PFSK-1 (cell line): ENCODE measurements around the gene NOC2L.

ENCODE experiments used
- FOXP2 ChIP-seq: optimal IDR thresholded peaks from 2 replicates; pipeline ENCODE3; 2011; ENCODE audit warnings: borderline replicate concordance, control low read depth, inconsistent platforms; ENCODE audit not compliant: insufficient read depth; ENCODE audit errors: extremely low read length, extremely low read depth
- POLR2AphosphoS5 ChIP-seq: IDR thresholded peaks from 2 replicates; pipeline ENCODE4 v1.6.1; 2012; ENCODE audit warnings: low read depth, mild to moderate bottlenecking, control low read depth, low read length, moderate library complexity
- SIN3A ChIP-seq: IDR thresholded peaks from 2 replicates; pipeline ENCODE4 v1.6.1; 2012; ENCODE audit warnings: mild to moderate bottlenecking, low read length, moderate library complexity, borderline replicate concordance; ENCODE audit not compliant: insufficient read depth
- TAF1 ChIP-seq: IDR thresholded peaks from 2 replicates; pipeline ENCODE4 v1.6.1; 2012; ENCODE audit warnings: low read length, control low read depth, borderline replicate concordance; ENCODE audit not compliant: insufficient read depth
- TF ChIP-seq, protein P1 (sequence below), 2 experiments: IDR thresholded peaks; 2 replicates each; pipeline versions ENCODE4 v1.6.1 to v1.8.0; 2011 to 2012; ENCODE audit warnings: low read depth in 2 of 2, low read length in 2 of 2, control low read depth in 1 of 2, inconsistent platforms in 1 of 2, mild to moderate bottlenecking in 1 of 2, moderate library complexity in 1 of 2; ENCODE audit not compliant: insufficient read depth in 1 of 2

Gene NOC2L

DNA sequence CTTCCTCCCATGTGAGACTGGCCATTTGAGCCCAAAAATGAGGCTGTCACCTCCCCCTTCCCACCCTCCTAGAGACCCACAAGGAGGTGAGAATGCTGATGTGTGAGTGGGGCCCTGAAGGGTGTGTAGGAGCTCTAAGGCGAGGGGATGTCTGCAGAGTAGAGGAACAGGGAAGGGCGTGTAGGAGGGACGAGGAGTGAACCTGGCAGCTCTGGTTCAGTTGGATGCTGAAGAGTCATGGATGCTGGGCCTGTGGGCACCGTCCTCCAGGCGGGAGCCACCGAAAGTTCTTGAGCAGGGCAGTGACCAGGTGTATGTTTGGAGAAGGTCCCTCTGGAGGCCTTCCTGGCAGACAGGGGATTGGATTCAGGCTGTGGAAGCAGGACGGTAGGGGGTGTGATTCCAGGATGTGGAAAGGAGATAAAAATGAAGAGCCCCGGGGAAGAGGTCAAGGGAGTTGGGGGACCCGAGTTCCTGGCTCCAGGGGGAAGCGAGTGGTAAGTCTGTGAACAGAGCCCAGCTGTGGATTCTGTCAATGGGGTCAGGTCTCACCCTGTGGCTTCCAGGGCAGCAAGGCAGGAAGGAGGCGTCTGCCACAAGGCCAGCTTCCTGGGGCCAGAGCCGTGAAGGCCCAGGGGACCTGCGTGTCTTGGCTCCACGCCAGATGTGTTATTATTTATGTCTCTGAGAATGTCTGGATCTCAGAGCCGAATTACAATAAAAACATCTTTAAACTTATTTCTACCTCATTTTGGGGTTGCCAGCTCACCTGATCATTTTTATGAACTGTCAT lies 27.5 kb downstream of the NOC2L start:
- no peak for TF ChIP-seq TAF1
- TF ChIP-seq SIN3A = no peak
- no peak for TF ChIP-seq POLR2AphosphoS5
- TF ChIP-seq, protein P1, sequence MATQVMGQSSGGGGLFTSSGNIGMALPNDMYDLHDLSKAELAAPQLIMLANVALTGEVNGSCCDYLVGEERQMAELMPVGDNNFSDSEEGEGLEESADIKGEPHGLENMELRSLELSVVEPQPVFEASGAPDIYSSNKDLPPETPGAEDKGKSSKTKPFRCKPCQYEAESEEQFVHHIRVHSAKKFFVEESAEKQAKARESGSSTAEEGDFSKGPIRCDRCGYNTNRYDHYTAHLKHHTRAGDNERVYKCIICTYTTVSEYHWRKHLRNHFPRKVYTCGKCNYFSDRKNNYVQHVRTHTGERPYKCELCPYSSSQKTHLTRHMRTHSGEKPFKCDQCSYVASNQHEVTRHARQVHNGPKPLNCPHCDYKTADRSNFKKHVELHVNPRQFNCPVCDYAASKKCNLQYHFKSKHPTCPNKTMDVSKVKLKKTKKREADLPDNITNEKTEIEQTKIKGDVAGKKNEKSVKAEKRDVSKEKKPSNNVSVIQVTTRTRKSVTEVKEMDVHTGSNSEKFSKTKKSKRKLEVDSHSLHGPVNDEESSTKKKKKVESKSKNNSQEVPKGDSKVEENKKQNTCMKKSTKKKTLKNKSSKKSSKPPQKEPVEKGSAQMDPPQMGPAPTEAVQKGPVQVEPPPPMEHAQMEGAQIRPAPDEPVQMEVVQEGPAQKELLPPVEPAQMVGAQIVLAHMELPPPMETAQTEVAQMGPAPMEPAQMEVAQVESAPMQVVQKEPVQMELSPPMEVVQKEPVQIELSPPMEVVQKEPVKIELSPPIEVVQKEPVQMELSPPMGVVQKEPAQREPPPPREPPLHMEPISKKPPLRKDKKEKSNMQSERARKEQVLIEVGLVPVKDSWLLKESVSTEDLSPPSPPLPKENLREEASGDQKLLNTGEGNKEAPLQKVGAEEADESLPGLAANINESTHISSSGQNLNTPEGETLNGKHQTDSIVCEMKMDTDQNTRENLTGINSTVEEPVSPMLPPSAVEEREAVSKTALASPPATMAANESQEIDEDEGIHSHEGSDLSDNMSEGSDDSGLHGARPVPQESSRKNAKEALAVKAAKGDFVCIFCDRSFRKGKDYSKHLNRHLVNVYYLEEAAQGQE (IDR thresholded peaks at IDR 0.05; ENCODE audit: insufficient read depth in 1 of 2, low read depth in 2 of 2, low read length in 2 of 2) = no peak
- no peak for TF ChIP-seq FOXP2

DNA sequence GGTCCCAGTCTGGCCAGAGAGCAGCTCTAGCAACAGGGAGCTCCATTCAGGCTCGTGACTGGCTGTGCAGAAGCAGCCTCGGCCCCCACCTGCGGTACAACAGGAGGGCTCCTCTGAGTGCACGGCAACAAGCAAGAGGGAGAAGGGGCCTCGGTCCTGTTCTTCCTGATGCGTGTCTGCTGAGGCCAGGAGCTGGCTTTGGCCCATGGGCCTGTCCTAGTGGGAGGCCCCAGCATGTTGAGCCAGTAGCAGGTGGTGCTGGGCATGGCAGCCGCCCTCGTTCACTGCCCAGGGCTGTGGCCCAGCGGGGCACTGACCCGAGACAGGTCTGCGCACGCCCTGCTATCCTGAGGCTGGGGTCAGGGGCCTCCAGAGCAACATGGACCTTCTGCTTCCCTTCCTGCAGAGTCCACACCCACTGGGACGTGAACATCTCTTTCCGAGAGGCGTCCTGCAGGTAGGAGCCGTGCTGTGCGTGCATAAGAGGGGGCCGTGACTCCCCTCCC lies 28.4 kb downstream of the NOC2L start:
- no peak for TF ChIP-seq FOXP2
- TF ChIP-seq, protein P1 (IDR thresholded peaks at IDR 0.05; ENCODE audit: insufficient read depth in 1 of 2, low read depth in 2 of 2, low read length in 2 of 2) = no peak
- no peak for TF ChIP-seq SIN3A
- no peak for TF ChIP-seq POLR2AphosphoS5
- no peak for TF ChIP-seq TAF1

DNA sequence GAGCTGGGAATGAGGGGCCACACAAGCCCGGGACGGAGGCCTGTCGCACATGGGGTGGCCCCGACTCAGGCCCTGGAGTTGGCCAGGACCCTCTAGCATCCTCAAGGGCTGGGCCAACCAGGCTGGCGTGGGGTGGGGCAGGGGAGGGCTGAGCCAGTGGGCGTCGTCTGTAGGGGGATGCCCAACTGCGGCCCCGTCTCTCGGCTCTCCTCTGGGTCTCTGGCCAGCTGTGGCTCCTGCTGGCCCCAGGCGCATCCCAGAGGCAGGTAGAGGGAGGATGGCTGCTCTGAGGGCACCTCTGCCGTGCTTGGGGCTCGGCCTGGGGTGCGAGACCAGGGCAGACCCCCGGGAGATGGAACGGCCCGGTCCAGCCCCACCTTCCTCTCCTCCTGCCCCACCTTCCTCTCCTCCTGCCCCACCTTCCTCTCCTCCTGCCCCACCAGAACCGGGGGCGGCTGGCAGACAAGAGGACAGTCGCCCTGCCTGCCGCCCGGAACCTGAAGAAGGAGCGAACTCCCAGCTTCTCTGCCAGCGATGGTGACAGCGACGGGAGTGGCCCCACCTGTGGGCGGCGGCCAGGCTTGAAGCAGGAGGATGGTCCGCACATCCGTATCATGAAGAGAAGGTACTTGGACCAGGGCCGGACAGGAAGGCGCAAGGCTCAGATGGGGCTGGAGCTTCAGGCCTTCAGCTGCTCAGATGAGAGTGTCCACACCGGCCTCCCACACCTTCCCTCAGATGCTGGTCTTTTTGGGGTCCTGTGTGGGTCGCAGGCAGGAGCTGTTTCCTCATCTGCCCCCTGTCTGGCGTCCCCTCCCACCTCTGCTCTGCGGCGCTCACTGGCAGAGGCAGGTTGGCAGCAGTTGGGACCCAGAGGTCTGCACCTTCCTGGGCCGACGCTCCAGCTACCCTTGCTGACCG lies 29.1 kb downstream of the NOC2L start:
- TF ChIP-seq SIN3A (no peak), POLR2AphosphoS5 (no peak), FOXP2 (no peak), TAF1 (no peak)
- TF ChIP-seq, protein P1 (IDR thresholded peaks at IDR 0.05; ENCODE audit: insufficient read depth in 1 of 2, low read depth in 2 of 2, low read length in 2 of 2) = no peak

DNA sequence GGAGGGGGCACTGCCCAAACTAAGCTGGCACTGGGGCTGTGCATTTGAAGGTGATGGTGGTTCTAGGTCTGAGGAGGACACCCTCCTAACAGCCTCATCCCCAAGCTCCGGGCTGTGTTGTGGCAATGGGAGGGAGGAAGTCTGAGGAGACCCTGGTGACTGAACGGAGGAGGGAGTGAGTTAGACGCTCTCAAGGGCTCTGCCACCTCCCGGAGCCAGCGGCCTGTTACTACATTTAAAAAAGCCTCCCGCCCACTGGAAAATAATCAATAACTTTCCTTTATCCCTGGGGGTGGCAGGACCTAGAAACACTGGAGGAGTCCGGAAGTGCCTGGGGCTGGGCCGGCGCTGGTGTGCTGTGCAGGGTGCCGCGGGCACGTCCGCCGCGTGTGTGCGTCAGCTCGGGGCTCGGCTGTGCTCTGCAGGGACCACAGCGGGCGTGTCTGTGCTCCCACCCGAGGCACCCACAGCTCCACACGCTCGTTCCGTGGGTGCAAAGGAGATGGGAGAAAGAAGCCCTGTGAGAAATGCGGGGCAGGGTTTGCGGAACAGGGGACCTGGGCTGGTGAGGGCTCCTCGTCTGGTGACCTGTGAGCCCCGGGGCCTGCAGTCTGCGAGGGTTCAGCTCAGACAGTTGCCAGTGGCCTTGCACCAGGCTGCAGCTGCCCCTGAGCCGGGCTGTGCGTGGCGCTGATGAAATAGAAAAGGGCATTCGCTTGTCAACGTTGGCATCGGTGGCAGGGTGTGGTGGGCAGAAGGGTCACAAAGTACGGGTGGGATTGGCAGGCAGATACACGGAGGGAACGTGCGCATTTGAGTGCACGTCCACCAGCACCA lies 30.0 kb downstream of the NOC2L start:
- no peak for TF ChIP-seq FOXP2
- no peak for TF ChIP-seq TAF1
- TF ChIP-seq, protein P1 (IDR thresholded peaks at IDR 0.05; ENCODE audit: insufficient read depth in 1 of 2, low read depth in 2 of 2, low read length in 2 of 2) = no peak
- no peak for TF ChIP-seq POLR2AphosphoS5
- TF ChIP-seq SIN3A = no peak
